ENCODE measurements around the gene UNC50.
"Not testable (repeated sequence)": the region's sequence is repeated elsewhere in the genome, so short reads cannot be mapped to it uniquely, and the experiment has no call there.

The UNC50 gene

GRCh38 chr2:98659491-98659840, 51.1 kb downstream of the UNC50 start:
- H3K4me3 ChIP-seq (ENCODE audit: low read depth, low read length): not testable (repeated sequence)

GRCh38 chr2:98663511-98664090, 55.2 kb downstream of the UNC50 start:
- H3K4me3 ChIP-seq (ENCODE audit: low read depth, low read length): no peak overlapping the region

- H3K4me3 ChIP-seq (ENCODE audit: low read depth, low read length): no peak overlapping the region
Observed at GRCh38 chr2:98664323-98664722, 55.9 kb downstream of the UNC50 start.

- H3K4me3 ChIP-seq (ENCODE audit: low read depth, low read length): no peak overlapping the region
Observed at GRCh38 chr2:98665677-98666076, 57.3 kb downstream of the UNC50 start.

Data from iPS-11a (cell line).